ENCODE results near the gene CDH4.

CDH4 gene

GRCh38 chr20:61291166-61291829 is 39.2 kb downstream of the CDH4 start:
- Histone ChIP-seq H3K4me1 (ENCODE audit: control insufficient read depth, insufficient read depth, low read length) (no peaks in the 10 kb centered on the region), H3K4me3 (ENCODE audit: low read depth, low read length) (no peak overlapping the region), H3K27ac (ENCODE audit: extremely low read depth, low read depth, low read length) (no peak overlapping the region), H3K36me3 (ENCODE audit: control insufficient read depth in 2 of 2, insufficient read depth in 1 of 2, low read length in 2 of 2) (no peaks in the 10 kb centered on the region), H3K9me3 (ENCODE audit: control insufficient read depth, insufficient read depth, low read depth, low read length) (no peaks in the 10 kb centered on the region)
- TF ChIP-seq MZF1 (tag by site-specific recombination; IDR thresholded peaks at IDR 0.05; ENCODE audit: borderline replicate concordance) (no peak), ZNF391 (tag by site-specific recombination; IDR thresholded peaks at IDR 0.05; ENCODE audit: borderline replicate concordance, low read depth) (no peak), ZNF16 (tag by site-specific recombination; IDR thresholded peaks at IDR 0.05; ENCODE audit: low read depth) (no peak), ZNF280C (tag by site-specific recombination; IDR thresholded peaks at IDR 0.05) (no peak), ZNF514 (tag by site-specific recombination; IDR thresholded peaks at IDR 0.05) (no peak), ZFHX2 (tag by site-specific recombination; conservative IDR thresholded peaks at IDR 0.05) (no peak), PRDM4 (tag by site-specific recombination; IDR thresholded peaks at IDR 0.05) (no peak), ZNF311 (tag by site-specific recombination; IDR thresholded peaks at IDR 0.05; ENCODE audit: borderline replicate concordance) (no peak), HOXD13 (CRISPR knock-in tag; IDR thresholded peaks at IDR 0.05; ENCODE audit: borderline replicate concordance) (no peak), ZSCAN16 (tag by site-specific recombination; IDR thresholded peaks at IDR 0.05) (no peak), ZBTB44 (tag by site-specific recombination; IDR thresholded peaks at IDR 0.05) (no peak), SP7 (tag by site-specific recombination; IDR thresholded peaks at IDR 0.05) (no peak)
- TF ChIP-seq, protein P1, sequence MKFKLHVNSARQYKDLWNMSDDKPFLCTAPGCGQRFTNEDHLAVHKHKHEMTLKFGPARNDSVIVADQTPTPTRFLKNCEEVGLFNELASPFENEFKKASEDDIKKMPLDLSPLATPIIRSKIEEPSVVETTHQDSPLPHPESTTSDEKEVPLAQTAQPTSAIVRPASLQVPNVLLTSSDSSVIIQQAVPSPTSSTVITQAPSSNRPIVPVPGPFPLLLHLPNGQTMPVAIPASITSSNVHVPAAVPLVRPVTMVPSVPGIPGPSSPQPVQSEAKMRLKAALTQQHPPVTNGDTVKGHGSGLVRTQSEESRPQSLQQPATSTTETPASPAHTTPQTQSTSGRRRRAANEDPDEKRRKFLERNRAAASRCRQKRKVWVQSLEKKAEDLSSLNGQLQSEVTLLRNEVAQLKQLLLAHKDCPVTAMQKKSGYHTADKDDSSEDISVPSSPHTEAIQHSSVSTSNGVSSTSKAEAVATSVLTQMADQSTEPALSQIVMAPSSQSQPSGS (tag by site-specific recombination; IDR thresholded peaks at IDR 0.05; ENCODE audit: low read depth): no peak
- TF ChIP-seq, protein P2, sequence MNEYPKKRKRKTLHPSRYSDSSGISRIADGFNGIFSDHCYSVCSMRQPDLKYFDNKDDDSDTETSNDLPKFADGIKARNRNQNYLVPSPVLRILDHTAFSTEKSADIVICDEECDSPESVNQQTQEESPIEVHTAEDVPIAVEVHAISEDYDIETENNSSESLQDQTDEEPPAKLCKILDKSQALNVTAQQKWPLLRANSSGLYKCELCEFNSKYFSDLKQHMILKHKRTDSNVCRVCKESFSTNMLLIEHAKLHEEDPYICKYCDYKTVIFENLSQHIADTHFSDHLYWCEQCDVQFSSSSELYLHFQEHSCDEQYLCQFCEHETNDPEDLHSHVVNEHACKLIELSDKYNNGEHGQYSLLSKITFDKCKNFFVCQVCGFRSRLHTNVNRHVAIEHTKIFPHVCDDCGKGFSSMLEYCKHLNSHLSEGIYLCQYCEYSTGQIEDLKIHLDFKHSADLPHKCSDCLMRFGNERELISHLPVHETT (tag by site-specific recombination; IDR thresholded peaks at IDR 0.05): no peak
- ChIA-PET POLR2A (no interaction called here), CTCF (interaction anchor here (0.7 kb wide), 1 partner anchor 382 kb away, joined by 3 read pairs; no protein-coding TSS in a partner anchor)

DNA sequence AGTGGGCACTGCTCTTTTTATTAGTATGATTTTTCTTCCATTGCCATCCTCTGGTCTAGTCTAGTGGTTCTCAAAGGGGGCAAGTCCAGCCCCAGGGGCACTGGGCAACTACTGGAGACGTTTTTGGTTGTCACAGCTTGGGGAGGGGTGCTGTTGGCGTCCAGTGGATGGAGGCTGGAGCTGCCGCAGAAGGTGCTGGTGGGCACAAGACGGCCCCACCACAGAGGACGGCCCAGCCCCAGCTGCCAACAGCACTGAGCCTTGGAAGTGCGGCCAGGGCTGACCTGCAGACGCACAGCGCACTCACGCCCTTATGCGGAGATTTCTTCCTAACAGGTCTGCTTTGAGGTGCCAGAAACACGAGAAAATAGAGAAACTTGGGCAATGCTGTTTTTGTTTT is 40.3 kb downstream of the CDH4 start:
- Histone ChIP-seq H3K4me1 (ENCODE audit: control insufficient read depth, insufficient read depth, low read length) (no peaks in the 10 kb centered on the region), H3K27ac (ENCODE audit: extremely low read depth, low read depth, low read length) (no peak overlapping the region), H3K4me3 (ENCODE audit: low read depth, low read length) (no peak overlapping the region), H3K36me3 (ENCODE audit: control insufficient read depth in 2 of 2, insufficient read depth in 1 of 2, low read length in 2 of 2) (no peaks in the 10 kb centered on the region), H3K9me3 (ENCODE audit: control insufficient read depth, insufficient read depth, low read depth, low read length) (no peaks in the 10 kb centered on the region)
- POLR2A ChIA-PET: no interaction called here
- CTCF ChIA-PET: no interaction called here
- TF ChIP-seq ZNF174 (tag by site-specific recombination; IDR thresholded peaks at IDR 0.05) (no peak), ZNF202 (tag by site-specific recombination; IDR thresholded peaks at IDR 0.05; ENCODE audit: borderline replicate concordance) (no peak), KLF16 (tag by site-specific recombination; IDR thresholded peaks at IDR 0.05) (no peak), ZNF148 (tag by site-specific recombination; IDR thresholded peaks at IDR 0.05; ENCODE audit: borderline replicate concordance) (no peak), ZNF664 (tag by site-specific recombination; IDR thresholded peaks at IDR 0.05) (no peak), ZNF571 (tag by site-specific recombination; IDR thresholded peaks at IDR 0.05) (no peak), ZBTB26 (tag by site-specific recombination; optimal IDR thresholded peaks at IDR 0.05) (no peak)
